Heart left ventricle (tissue), 16 donors: ENCODE measurements around the gene MYMK. TPM values are rescaled to one million over a fixed set of nuclear protein-coding genes. Genes with fewer than 3 reads are reported as not detected.
A peak's percentile ranks its signal among the peaks of the same experiment; 100 is the strongest.

Experiments used
- ATAC-seq, 4 donors: fragments of 200-7000 bp; cut with Tn5 transposase; one replicate each; pipeline ENCODE4 v1.9.1; 2020 to 2022; ENCODE audit warnings: moderate library complexity in 4 of 4, mild to moderate bottlenecking in 3 of 4, moderate number of reproducible peaks in 1 of 4
- DNase-seq, 5 donors: peaks; one replicate each; pipeline ENCODE4 v3.0.0-alpha.2; 2020
- H3K27ac ChIP-seq, 12 donors: fragments of 200-600 bp; sonication (generic) in 4 of 12; one replicate each; pipeline versions ENCODE4 v1.5.0 to v1.8.0; 2016 to 2022; ENCODE audit warnings: mild to moderate bottlenecking in 2 of 12
- H3K27me3 ChIP-seq, 9 donors: fragments of 200-600 bp; sonication (generic) in 2 of 9; one replicate each; pipeline versions ENCODE4 v1.5.1 to v1.8.0; 2016 to 2022; ENCODE audit warnings: mild to moderate bottlenecking in 3 of 9
- H3K36me3 ChIP-seq, 9 donors: fragments of 200-600 bp; sonication (generic) in 2 of 9; one replicate each; pipeline versions ENCODE4 v1.5.0 to v1.8.0; 2018 to 2022; ENCODE audit warnings: mild to moderate bottlenecking in 2 of 9
- H3K4me1 ChIP-seq, 12 donors: fragments of 200-600 bp; sonication (generic) in 4 of 12; one replicate each; pipeline versions ENCODE4 v1.5.0 to v1.8.0; 2016 to 2022; ENCODE audit warnings: mild to moderate bottlenecking in 3 of 12
- H3K4me3 ChIP-seq, 12 donors: fragments of 200-600 bp; sonication (generic) in 4 of 12; one replicate each; pipeline versions ENCODE4 v1.5.0 to v1.8.0; 2017 to 2022; ENCODE audit warnings: mild to moderate bottlenecking in 9 of 12, moderate library complexity in 4 of 12
- H3K9me3 ChIP-seq, 12 donors: fragments of 200-600 bp; sonication (generic) in 4 of 12; one replicate each; pipeline versions ENCODE4 v1.5.0 to v1.8.0; 2016 to 2022; ENCODE audit warnings: mild to moderate bottlenecking in 1 of 12
- POLR2A ChIP-seq, 2 donors: fragments of 450-650 bp; IDR thresholded peaks; one replicate each; pipeline ENCODE4 v1.6.1; 2017; ENCODE audit warnings: antibody characterized with exemption in 2 of 2, mild to moderate bottlenecking in 2 of 2, moderate library complexity in 2 of 2
- WGBS, 4 donors: extraction: QIAGEN DNeasy Blood & Tissue Kit in 2 of 4; methylation state at CpG; one replicate each; pipeline versions ENCODE4 v1.1.5 to v1.1.7; 2013 to 2018; 5-methylcytosine and 5-hydroxymethylcytosine counted together
- intact Hi-C, 10 donors: fragments of 100-400 bp; cut with DNase I; formaldehyde crosslinking; loops; one replicate each; pipeline versions ENCODE4 v1.11.1 to v1.14.2; 2022
- polyA plus RNA-seq, 2 donors: library from polyadenylated mRNA; stranded (reverse); fragments of 200-250 nt; gene quantifications; one replicate each; pipeline ENCODE4 v1.2.3, GENCODE V29; 2013
- total RNA-seq, 9 donors: library from RNA; depleted of rRNA in 2 of 9; stranded (reverse); fragments of >200 nt in 2 of 9; fragmentation: NEBNext Ultra II Directional in 3 of 9; extraction: Animal tissue kit (Norgen Biotek cat#: 25700) in 3 of 9; gene quantifications; one replicate each; pipeline versions ENCODE4 v1.1.0 to v1.2.4, GENCODE V29; 2016 to 2023
- TF ChIP-seq, protein P1 (sequence below), 12 donors: fragments of 200-600 bp; sonication (generic) in 4 of 12; IDR thresholded peaks; one replicate each; pipeline versions ENCODE4 v1.5.0 to v1.8.0; 2018 to 2022; ENCODE audit warnings: antibody characterized with exemption in 12 of 12, mild to moderate bottlenecking in 5 of 12
- donor health status: ischemic (EF 13 %, LVEDD 7.1; RV severe dilation, severe dysfunction).
- donor health status: healthy with polysubstance abuse.
- donor health status: DM: no; HTN: yes; CAD: no.
- donor health status: DM: no; HTN: no; CAD: no.
- donor health status: ischemic (EF 25% LVEDD 6.9; RV normal size, moderate dysfunction).
- donor health status: ischemic (EF 25% LVEDD 5.7; RV mildly dilated, moderate dysfunction).
- donor health status: healthy.
- donor health status: DM: yes; HTN: yes; CAD: no.
- donor health status: ischemic (EF 35%, LVEDD 5.7; RV mildly dilated, moderate dysfunction).
- donor health status: nonischemic (EF 11% LVEDD 7.7; RV severe dilation, severe dysfunction).
- donor health status: DM: yes; HTN: yes; CAD: no.
- donor health status: PGD.
- donor health status: ischemic (EF 29% LVEDD 5.4; RV normal size, mild dysfunction).
- donor health status: nonischemic (EF 23%, LVEDD 6.1; RV moderate dilation, normal function).

MYMK gene
- total and polyA plus RNA-seq, 11 donors, result not detected

DNA sequence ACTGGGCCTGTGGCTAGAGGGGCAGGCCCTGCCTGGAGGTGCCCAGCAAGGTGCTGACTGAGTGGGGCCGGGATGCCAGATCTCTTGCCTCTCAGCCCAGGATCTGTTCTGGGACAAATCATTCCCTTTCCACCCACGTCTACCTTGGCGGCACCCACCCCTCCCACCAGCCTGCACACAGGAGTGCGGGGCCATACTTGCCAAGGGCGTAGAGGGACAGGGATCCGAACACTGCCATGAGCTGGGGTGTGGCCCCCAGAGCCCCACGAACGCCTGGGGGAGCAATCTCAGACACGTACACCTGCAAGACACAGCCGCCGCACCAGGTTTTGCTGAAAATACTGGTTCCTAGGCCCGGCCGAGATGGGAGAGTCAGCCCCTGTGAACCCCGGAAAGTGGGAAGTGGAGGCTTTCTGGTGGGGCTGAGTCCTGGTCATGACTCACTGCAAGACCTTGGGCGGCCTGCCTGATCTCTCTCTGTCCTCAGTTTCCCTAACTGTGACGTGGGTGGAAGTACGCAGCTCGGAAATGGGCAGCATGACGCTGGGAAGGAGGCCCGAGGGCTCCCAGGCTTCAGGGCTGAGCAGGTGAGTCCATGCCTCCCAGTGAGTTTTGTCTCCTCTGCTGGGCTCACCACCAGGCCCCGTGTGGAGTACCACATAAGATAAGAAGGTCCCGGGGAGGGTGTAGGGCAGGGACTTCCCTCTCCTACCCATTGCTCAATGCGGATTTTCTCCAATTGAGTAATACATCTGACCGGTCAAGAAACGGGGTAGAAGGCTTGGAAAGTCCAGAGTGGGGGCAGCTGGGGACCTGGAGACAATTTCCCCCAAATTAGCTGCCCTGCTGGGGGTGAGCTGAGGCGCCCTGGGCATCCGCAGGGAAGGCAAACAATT, 48.5 kb downstream of the MYMK start:
- Histone ChIP-seq H3K4me3 (peak overlapping the region in 1 of 12 donors; percentile 79), H3K27ac (no peak overlapping the region), H3K9me3 (no peaks in the 10 kb centered on the region), H3K36me3 (peaks cover 0 to 48% (median 3%) of the 10 kb centered on the region in 9 donors), H3K4me1 (peaks cover 0 to 66% (median 17%) of the 10 kb centered on the region in 12 donors), H3K27me3 (no peaks in the 10 kb centered on the region)
- 84 to 91% (median 89%) methylated on average over 22 to 27 of the region's 27 CpGs for WGBS, 4 donors
- intact Hi-C loops, result no loop called here
- TF ChIP-seq, protein P1, sequence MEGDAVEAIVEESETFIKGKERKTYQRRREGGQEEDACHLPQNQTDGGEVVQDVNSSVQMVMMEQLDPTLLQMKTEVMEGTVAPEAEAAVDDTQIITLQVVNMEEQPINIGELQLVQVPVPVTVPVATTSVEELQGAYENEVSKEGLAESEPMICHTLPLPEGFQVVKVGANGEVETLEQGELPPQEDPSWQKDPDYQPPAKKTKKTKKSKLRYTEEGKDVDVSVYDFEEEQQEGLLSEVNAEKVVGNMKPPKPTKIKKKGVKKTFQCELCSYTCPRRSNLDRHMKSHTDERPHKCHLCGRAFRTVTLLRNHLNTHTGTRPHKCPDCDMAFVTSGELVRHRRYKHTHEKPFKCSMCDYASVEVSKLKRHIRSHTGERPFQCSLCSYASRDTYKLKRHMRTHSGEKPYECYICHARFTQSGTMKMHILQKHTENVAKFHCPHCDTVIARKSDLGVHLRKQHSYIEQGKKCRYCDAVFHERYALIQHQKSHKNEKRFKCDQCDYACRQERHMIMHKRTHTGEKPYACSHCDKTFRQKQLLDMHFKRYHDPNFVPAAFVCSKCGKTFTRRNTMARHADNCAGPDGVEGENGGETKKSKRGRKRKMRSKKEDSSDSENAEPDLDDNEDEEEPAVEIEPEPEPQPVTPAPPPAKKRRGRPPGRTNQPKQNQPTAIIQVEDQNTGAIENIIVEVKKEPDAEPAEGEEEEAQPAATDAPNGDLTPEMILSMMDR (IDR thresholded peaks at IDR 0.05), result no peak
- no peak for TF ChIP-seq POLR2A (IDR thresholded peaks at IDR 0.05)
- DNase-seq (no peak), ATAC-seq (no peak)

DNA sequence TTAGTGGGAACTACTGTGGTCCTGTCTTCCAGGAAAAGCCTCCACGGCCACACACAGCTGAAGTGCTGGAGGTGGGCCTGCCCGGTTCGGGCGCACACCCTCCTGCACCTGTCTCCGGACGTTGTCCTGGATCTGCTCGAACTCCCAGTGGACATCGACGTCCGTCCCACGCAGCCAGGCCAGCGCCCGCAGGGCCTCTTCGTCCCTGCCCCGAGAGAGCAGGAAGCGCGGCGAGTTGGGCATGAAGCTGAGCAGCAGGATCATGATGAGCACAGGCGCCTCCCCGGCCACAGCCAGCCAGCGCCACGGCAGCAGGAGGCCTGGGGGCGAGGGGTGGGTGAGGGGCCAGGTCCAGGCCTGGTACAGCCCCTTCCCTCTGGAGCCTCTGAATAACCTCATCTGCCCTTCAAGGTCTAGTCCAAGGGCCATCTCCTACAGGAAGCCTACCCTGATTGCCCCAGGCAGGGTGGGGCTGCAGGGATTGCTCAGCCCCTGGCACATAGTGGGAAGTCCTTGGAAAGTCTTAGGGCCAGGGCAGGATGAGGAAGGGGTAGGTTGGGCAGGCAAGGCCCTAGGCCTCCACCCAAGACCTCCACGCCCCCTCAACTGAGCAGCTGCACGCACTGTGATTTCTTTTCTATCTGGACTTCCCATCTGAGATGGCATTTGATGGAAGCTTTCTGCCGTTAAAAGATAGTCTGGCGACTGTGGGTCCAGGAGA, 49.3 kb downstream of the MYMK start:
- TF ChIP-seq, protein P1 (IDR thresholded peaks at IDR 0.05), result no peak
- no peak for TF ChIP-seq POLR2A (IDR thresholded peaks at IDR 0.05)
- DNase-seq, result no peak
- Histone ChIP-seq H3K4me1 (peaks cover 0 to 71% (median 17%) of the 10 kb centered on the region in 12 donors), H3K27ac (no peak overlapping the region), H3K27me3 (no peaks in the 10 kb centered on the region), H3K36me3 (peaks cover 0 to 50% (median 3%) of the 10 kb centered on the region in 9 donors), H3K4me3 (peak overlapping the region in 1 of 12 donors; percentile 20), H3K9me3 (no peaks in the 10 kb centered on the region)
- intact Hi-C loops, result no loop called here
- 90 to 94% (median 93%) methylated on average over 21 to 27 of the region's 27 CpGs for WGBS, 4 donors
- ATAC-seq, result no peak

DNA sequence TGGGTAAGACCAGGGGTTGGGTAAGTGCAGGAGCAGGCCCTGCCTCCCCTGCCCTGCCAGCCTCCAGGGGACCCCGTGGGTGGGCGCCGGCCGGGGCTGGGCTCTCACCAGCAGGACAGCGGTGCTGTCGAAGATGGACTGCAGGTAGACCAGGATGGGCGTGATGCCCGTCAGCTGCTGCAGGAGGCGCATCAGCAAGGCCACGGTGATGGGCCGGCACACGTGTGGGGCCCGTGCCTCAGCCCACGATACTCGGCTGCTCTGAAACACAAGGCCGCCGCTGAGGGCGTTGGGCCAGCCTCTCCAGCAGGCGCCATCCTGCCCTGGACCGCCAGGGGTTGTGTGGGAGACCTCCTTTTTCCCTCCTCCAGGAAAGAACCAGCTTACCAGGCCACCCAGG, 49.9 kb downstream of the MYMK start:
- WGBS, 4 donors, result 89 to 91% (median 90%) methylated on average over 15 to 20 of the region's 20 CpGs
- Histone ChIP-seq H3K36me3 (peaks cover 0 to 50% (median 3%) of the 10 kb centered on the region in 9 donors), H3K27ac (no peak overlapping the region), H3K4me1 (peaks cover 0 to 70% (median 16%) of the 10 kb centered on the region in 12 donors), H3K9me3 (no peaks in the 10 kb centered on the region), H3K27me3 (no peaks in the 10 kb centered on the region), H3K4me3 (no peak overlapping the region)
- TF ChIP-seq POLR2A (IDR thresholded peaks at IDR 0.05), result no peak
- TF ChIP-seq, protein P1 (IDR thresholded peaks at IDR 0.05), result no peak
- intact Hi-C loops, result no loop called here
- DNase-seq, result no peak
- no peak for ATAC-seq

DNA sequence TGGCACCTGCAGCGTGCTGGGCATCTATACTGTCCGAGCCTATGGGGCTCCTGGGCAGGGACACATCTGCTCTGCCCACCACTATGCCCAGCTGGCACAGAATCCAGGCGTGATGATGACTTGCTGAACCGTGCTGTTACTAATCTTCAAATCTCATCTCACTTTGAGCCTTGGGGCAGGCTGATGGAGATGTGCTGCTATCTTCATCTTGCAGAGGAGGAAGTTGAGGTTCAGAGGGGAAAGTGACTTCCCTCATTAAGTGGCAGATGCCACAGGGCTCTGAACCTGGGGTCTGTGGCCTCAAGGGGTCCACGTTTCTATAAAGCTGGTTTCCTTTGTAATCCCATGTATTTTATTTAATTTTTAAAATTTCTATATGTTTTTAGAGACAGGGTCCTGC, 50.5 kb downstream of the MYMK start:
- H3K36me3 ChIP-seq, result peaks cover 0 to 50% (median 3%) of the 10 kb centered on the region in 9 donors
- 79 to 92% (median 83%) methylated on average over 5 of the region's 5 CpGs for WGBS, 4 donors

More for the DNA sequence above, 50.5 kb downstream of the MYMK start:
- Histone ChIP-seq H3K4me1 (peaks cover 0 to 64% (median 10%) of the 10 kb centered on the region in 12 donors), H3K9me3 (no peaks in the 10 kb centered on the region), H3K4me3 (no peak overlapping the region), H3K27ac (no peak overlapping the region), H3K27me3 (no peaks in the 10 kb centered on the region)
- no peak for DNase-seq
- intact Hi-C loops, result no loop called here
- no peak for TF ChIP-seq POLR2A (IDR thresholded peaks at IDR 0.05)
- TF ChIP-seq, protein P1 (IDR thresholded peaks at IDR 0.05), result no peak
- no peak for ATAC-seq
